ENCODE measurements around the gene TBCD. TPM values are rescaled to one million over a fixed set of nuclear protein-coding genes. Genes with fewer than 3 reads are reported as not detected.
A peak's percentile ranks its signal among the peaks of the same experiment; 100 is the strongest.

The TBCD gene
- total RNA-seq, 1 donor from 2014 or later, result 59.8 TPM

DNA sequence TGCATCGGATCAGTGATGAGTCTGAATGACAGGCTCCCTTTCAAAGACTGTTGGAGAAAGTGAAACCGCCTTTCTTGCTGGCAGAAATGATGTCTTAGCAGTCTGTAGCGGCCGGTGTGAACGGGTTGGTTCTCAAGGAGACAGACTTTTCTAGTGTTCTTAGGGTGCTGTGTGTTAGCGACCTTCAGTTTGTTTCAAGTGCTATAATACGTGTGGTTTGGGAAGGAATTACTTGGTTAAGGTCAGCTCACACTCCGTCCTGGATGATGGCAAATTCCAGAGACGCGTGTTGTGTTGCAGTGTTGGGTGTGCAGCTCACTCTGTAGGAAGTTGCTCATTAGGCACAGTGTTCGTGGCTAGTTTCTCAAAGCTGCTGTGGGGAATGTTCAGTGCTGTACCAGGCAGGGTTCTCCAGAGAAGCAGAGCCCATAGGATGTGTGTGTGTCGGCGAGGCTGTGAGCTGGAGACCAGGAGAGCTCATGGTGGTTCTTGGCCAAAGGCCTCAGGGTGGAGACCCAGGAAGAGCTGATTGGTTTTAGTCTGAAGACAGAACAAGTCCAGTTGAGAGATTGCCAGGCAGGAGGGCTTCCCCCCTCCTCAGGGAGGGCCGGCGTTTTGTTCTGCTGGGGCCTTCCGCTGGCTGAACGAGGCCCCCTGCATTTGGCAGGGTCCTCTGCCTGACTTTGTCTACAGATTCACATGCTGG, 50.4 kb downstream of the TBCD start:
- TF ChIP-seq, protein P1, sequence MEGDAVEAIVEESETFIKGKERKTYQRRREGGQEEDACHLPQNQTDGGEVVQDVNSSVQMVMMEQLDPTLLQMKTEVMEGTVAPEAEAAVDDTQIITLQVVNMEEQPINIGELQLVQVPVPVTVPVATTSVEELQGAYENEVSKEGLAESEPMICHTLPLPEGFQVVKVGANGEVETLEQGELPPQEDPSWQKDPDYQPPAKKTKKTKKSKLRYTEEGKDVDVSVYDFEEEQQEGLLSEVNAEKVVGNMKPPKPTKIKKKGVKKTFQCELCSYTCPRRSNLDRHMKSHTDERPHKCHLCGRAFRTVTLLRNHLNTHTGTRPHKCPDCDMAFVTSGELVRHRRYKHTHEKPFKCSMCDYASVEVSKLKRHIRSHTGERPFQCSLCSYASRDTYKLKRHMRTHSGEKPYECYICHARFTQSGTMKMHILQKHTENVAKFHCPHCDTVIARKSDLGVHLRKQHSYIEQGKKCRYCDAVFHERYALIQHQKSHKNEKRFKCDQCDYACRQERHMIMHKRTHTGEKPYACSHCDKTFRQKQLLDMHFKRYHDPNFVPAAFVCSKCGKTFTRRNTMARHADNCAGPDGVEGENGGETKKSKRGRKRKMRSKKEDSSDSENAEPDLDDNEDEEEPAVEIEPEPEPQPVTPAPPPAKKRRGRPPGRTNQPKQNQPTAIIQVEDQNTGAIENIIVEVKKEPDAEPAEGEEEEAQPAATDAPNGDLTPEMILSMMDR (IDR thresholded peaks at IDR 0.05), result no peak
- peaks cover 14% of the 10 kb centered on the region for H3K36me3 Mint-ChIP-seq (ENCODE audit: low read depth)
- peak overlapping the region; percentile 42 for H3K27ac Mint-ChIP-seq (ENCODE audit: unreplicated experiment)
- H3K9me3 Mint-ChIP-seq (ENCODE audit: low read depth), result no peaks in the 10 kb centered on the region
- no peaks in the 10 kb centered on the region for H3K27me3 Mint-ChIP-seq (ENCODE audit: low read depth)
- peaks cover 6% of the 10 kb centered on the region for H3K4me1 Mint-ChIP-seq (ENCODE audit: low read depth)
- no peak overlapping the region for H3K4me3 Mint-ChIP-seq (ENCODE audit: unreplicated experiment)
- no peak for DNase-seq (ENCODE audit: low spot score)

DNA sequence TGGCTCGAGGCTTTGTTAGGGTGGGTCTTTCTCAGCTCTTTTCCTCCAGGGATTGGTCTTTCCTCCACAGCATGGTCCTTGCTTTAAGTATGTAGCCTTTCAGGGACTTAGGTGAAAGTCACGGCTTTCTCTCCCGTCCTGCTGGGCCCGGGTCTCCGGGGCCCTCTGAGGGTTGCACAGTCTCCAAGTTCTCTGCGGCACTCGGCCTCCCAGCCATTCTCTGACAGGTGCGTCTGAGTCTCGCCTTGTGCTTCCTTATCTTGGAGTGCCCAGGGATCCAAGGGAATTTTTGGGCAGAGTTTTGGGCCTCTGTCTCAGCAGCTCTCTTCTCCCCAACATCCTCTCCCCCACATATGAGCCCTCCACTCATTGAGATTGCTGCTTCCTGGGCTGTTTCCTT, 51.3 kb downstream of the TBCD start:
- TF ChIP-seq, protein P1 (IDR thresholded peaks at IDR 0.05), result no peak
- Mint-ChIP-seq H3K9me3 (ENCODE audit: low read depth) (no peaks in the 10 kb centered on the region), H3K27me3 (ENCODE audit: low read depth) (no peaks in the 10 kb centered on the region), H3K36me3 (ENCODE audit: low read depth) (peaks cover 14% of the 10 kb centered on the region), H3K27ac (ENCODE audit: unreplicated experiment) (no peak overlapping the region), H3K4me3 (ENCODE audit: unreplicated experiment) (no peak overlapping the region), H3K4me1 (ENCODE audit: low read depth) (peaks cover 6% of the 10 kb centered on the region)
- DNase-seq (ENCODE audit: low spot score), result no peak

DNA sequence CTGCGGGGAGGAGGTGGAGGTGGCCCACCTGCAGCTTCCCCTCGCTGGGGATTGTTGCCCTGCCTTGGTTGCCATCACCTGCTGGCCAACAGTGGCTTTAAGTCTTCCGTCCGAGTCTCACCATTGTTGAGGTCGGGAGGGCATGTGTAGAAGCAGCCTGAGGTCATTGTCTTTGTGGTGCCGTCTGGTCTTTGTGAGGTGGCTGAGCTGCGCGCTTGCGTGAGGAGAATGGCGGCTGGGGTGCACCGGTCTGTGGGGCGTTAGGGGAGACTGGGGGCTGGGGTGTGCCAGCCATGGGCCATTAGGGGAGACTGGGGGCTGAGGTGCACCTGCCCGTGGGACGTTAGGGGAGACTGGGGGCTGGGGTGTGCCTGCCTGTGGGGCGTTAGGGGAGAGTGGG, 51.7 kb downstream of the TBCD start:
- peaks cover 6% of the 10 kb centered on the region for H3K4me1 Mint-ChIP-seq (ENCODE audit: low read depth)
- H3K27me3 Mint-ChIP-seq (ENCODE audit: low read depth), result no peaks in the 10 kb centered on the region

GRCh38 chr17:82804442-82805191, 52.8 kb downstream of the TBCD start:
- TF ChIP-seq, protein P1 (IDR thresholded peaks at IDR 0.05), result no peak
- H3K9me3 Mint-ChIP-seq (ENCODE audit: low read depth), result no peaks in the 10 kb centered on the region
- H3K4me1 Mint-ChIP-seq (ENCODE audit: low read depth), result peaks cover 9% of the 10 kb centered on the region
- H3K27me3 Mint-ChIP-seq (ENCODE audit: low read depth), result no peaks in the 10 kb centered on the region
- no peak overlapping the region for H3K4me3 Mint-ChIP-seq (ENCODE audit: unreplicated experiment)
- peaks cover 12% of the 10 kb centered on the region for H3K36me3 Mint-ChIP-seq (ENCODE audit: low read depth)
- no peak overlapping the region for H3K27ac Mint-ChIP-seq (ENCODE audit: unreplicated experiment)
- DNase-seq (ENCODE audit: low spot score), result no peak

More for the DNA sequence above, 51.7 kb downstream of the TBCD start:
- Mint-ChIP-seq H3K27ac (ENCODE audit: unreplicated experiment) (no peak overlapping the region), H3K9me3 (ENCODE audit: low read depth) (no peaks in the 10 kb centered on the region), H3K4me3 (ENCODE audit: unreplicated experiment) (no peak overlapping the region), H3K36me3 (ENCODE audit: low read depth) (peaks cover 13% of the 10 kb centered on the region)
- TF ChIP-seq, protein P1 (IDR thresholded peaks at IDR 0.05), result no peak
- no peak for DNase-seq (ENCODE audit: low spot score)

DNA sequence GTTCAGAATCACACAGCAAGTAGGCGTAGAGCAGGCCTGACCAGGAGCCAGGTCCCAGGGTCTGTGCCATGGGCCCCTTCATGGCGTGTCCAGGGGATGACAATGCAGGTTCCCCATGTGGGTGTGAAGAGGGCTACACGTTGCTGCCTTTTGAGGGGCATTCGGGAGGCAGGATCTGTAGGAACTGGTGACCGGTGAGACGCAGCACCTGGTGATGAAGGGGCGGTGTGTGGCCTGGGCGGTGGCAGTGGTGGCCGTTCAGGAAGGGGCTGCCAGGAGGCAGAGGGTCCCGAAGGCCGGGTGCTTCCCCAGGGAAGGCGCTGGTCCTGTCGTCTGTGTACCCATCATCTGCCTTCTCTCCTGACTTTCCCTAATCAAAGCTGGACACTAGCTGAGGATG, 53.4 kb downstream of the TBCD start:
- Mint-ChIP-seq H3K36me3 (ENCODE audit: low read depth) (peaks cover 8% of the 10 kb centered on the region), H3K9me3 (ENCODE audit: low read depth) (no peaks in the 10 kb centered on the region), H3K4me3 (ENCODE audit: unreplicated experiment) (no peak overlapping the region), H3K27me3 (ENCODE audit: low read depth) (no peaks in the 10 kb centered on the region), H3K4me1 (ENCODE audit: low read depth) (peaks cover 15% of the 10 kb centered on the region), H3K27ac (ENCODE audit: unreplicated experiment) (no peak overlapping the region)
- no peak for DNase-seq (ENCODE audit: low spot score)
- TF ChIP-seq, protein P1 (IDR thresholded peaks at IDR 0.05), result no peak
